Breast epithelium (tissue), 3 donors: ENCODE measurements around the gene P4HA1.

ENCODE experiments used
- CTCF ChIP-seq, 3 donors: fragments of 450-650 bp; IDR thresholded peaks; one replicate each; pipeline ENCODE4 v1.5.1; 2016 to 2017; ENCODE audit warnings: antibody characterized with exemption in 3 of 3, mild to moderate bottlenecking in 3 of 3, moderate library complexity in 3 of 3
- POLR2AphosphoS5 ChIP-seq, 3 donors: sonication (generic); formaldehyde crosslinking; IDR thresholded peaks; one replicate each; pipeline ENCODE4 v1.6.1; 2017; ENCODE audit warnings: antibody characterized with exemption in 3 of 3

DNA sequence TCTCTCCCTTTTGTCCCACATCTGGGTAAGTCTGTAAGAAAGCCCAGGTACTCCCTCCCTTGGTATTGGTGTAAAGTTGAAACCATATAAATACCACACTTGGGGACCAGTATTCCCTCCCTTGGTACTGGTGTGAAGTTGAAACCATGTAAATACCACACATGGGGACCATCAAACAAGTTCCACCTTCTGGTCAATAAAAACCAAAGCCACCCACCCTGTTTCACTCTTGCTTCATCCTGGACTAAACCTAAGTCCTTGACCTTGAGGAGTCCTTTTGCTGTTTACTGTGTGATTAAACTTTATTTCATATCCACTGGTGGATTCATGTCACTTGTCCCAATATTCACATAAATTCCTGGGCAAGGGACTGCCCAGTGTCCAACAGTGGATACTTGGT, 8.4 kb downstream of the P4HA1 start:
- TF ChIP-seq CTCF (IDR thresholded peaks at IDR 0.05): no peak
- no peak for TF ChIP-seq POLR2AphosphoS5 (IDR thresholded peaks at IDR 0.05)
